Endothelial cell of umbilical vein (primary cell): ENCODE measurements around the gene IL1RL2. TPM values are rescaled to one million over a fixed set of nuclear protein-coding genes. Genes with fewer than 3 reads are reported as not detected.

ENCODE experiments used
- BruUV-seq: library from RNA; stranded (reverse); fragments of 400-500 nt; replicated peaks from 2 replicates; lab custom pipeline; 2021; lab: Mats Ljungman, UMichigan
- CTCF ChIA-PET: fragments of 300-600, 350-600 bp; sonication (Branson Sonifier 250); formaldehyde crosslinking; loops from one replicate; lab custom pipeline; 2021; ENCODE audit warnings: antibody characterized with exemption, inconsistent platforms; lab: Charles Lee
- POLR2A ChIA-PET: fragments of 300-600, 350-600 bp; sonication (Branson Sonifier 250); formaldehyde crosslinking; loops from one replicate; lab custom pipeline; 2021; ENCODE audit warnings: antibody characterized with exemption, inconsistent platforms; lab: Charles Lee
- DNase-seq: peaks from one replicate; pipeline ENCODE4 v3.0.0-alpha.2; 2011; ENCODE audit warnings: low read depth, low spot score
- FAIRE-seq: peaks from 2 replicates; lab custom pipeline; 2011; peaks lifted over from hg19 to GRCh38; lab: Jason Lieb, UNC
- H2AFZ ChIP-seq: 2 replicates; pipeline ENCODE4 v1.6.0; 2012; ENCODE audit warnings: low read depth, low read length, control low read depth, inconsistent platforms
- H3K27ac ChIP-seq: 2 replicates; pipeline ENCODE4 v1.5.1; 2011; ENCODE audit warnings: low read depth, mild to moderate bottlenecking, control low read depth, low read length, moderate library complexity; ENCODE audit not compliant: insufficient read depth
- H3K27me3 ChIP-seq, 2 experiments: 2 replicates each; pipeline versions ENCODE4 v1.6.0 to v1.6.1; 2011; ENCODE audit warnings: low read length in 2 of 2, mixed read lengths in 1 of 2; ENCODE audit not compliant: control insufficient read depth in 2 of 2, insufficient read depth in 2 of 2
- H3K36me3 ChIP-seq, 2 experiments: 2 replicates in 1 of 2; 3 replicates in 1 of 2; pipeline ENCODE4 v1.5.1; 2011; ENCODE audit warnings: low read length in 2 of 2, mild to moderate bottlenecking in 1 of 2, moderate library complexity in 1 of 2; ENCODE audit not compliant: control insufficient read depth in 2 of 2, insufficient read depth in 2 of 2; ENCODE audit errors: extremely low read depth in 1 of 2
- H3K4me1 ChIP-seq: 3 replicates; pipeline ENCODE4 v1.5.1; 2011; ENCODE audit warnings: mild to moderate bottlenecking, low read length; ENCODE audit not compliant: control insufficient read depth, insufficient read depth; ENCODE audit errors: extremely low read depth
- H3K4me2 ChIP-seq: 2 replicates; pipeline ENCODE4 v1.6.1; 2011; ENCODE audit warnings: low read length, control low read depth, mixed read lengths; ENCODE audit not compliant: insufficient read depth
- H3K4me3 ChIP-seq, 3 experiments: fragments of 200-600 bp in 1 of 3; sonication (generic), shearing (Covaris generic) in 1 of 3; replicated peaks in 1 of 3; 2 replicates each; pipeline ENCODE4 v1.5.1; 2011 to 2016; ENCODE audit warnings: control low read depth in 3 of 3, low read length in 3 of 3, mild to moderate bottlenecking in 2 of 3, inconsistent platforms in 1 of 3, low read depth in 1 of 3, moderate library complexity in 1 of 3; ENCODE audit not compliant: insufficient read depth in 1 of 3
- H3K79me2 ChIP-seq: 2 replicates; pipeline ENCODE4 v1.6.0; 2012; ENCODE audit warnings: low read length, inconsistent platforms; ENCODE audit not compliant: control insufficient read depth, insufficient read depth
- H3K9ac ChIP-seq: replicated peaks from 2 replicates; pipeline ENCODE3; 2011; ENCODE audit warnings: low read length, control low read depth; ENCODE audit not compliant: insufficient read depth; ENCODE audit errors: extremely low read depth
- H3K9me1 ChIP-seq: replicated peaks from 3 replicates; pipeline ENCODE4 v1.6.0; 2011; ENCODE audit warnings: mild to moderate bottlenecking, low read length; ENCODE audit not compliant: control insufficient read depth, insufficient read depth; ENCODE audit errors: extremely low read depth
- H3K9me3 ChIP-seq: replicated peaks from 2 replicates; pipeline ENCODE4 v1.5.1; 2012; ENCODE audit warnings: low read length, inconsistent platforms; ENCODE audit not compliant: control insufficient read depth, insufficient read depth
- H4K20me1 ChIP-seq: replicated peaks from 2 replicates; pipeline ENCODE3; 2011; ENCODE audit warnings: mild to moderate bottlenecking, low read length; ENCODE audit not compliant: control insufficient read depth, insufficient read depth; ENCODE audit errors: extremely low read depth
- CTCF ChIP-seq, 2 donors: IDR thresholded peaks; 1 replicate in 1 of 2; 2 replicates in 1 of 2; pipeline ENCODE4 v1.5.1; 2011; ENCODE audit warnings: low read length in 2 of 2, mild to moderate bottlenecking in 2 of 2, moderate library complexity in 2 of 2, control low read depth in 1 of 2, inconsistent platforms in 1 of 2, low read depth in 1 of 2; ENCODE audit not compliant: insufficient read depth in 1 of 2; ENCODE audit errors: extremely low read depth in 1 of 2
- EZH2 ChIP-seq: IDR thresholded peaks from 2 replicates; pipeline ENCODE4 v1.6.1; 2012; ENCODE audit warnings: borderline replicate concordance, low read depth, mild to moderate bottlenecking, moderate library complexity, low read length, inconsistent platforms; ENCODE audit not compliant: severe bottlenecking
- FOS ChIP-seq: IDR thresholded peaks from 2 replicates; pipeline ENCODE4 v1.6.1; 2011; ENCODE audit warnings: mild to moderate bottlenecking, low read length, moderate library complexity, borderline replicate concordance; ENCODE audit not compliant: insufficient read depth
- GATA2 ChIP-seq: IDR thresholded peaks from 2 replicates; pipeline ENCODE4 v1.7.0; 2011; ENCODE audit warnings: low read depth, mild to moderate bottlenecking, moderate library complexity, mixed read lengths, low read length; ENCODE audit not compliant: insufficient read length, insufficient read depth
- JUN ChIP-seq: IDR thresholded peaks from 2 replicates; pipeline ENCODE4 v1.6.1; 2011; ENCODE audit warnings: borderline replicate concordance, low read depth; ENCODE audit not compliant: insufficient read length, insufficient read depth
- MAX ChIP-seq: IDR thresholded peaks from 2 replicates; pipeline ENCODE4 v1.6.1; 2011; ENCODE audit not compliant: insufficient read depth, insufficient read length
- MYC ChIP-seq: IDR thresholded peaks from one replicate; pipeline ENCODE4 v1.6.1; 2011; ENCODE audit warnings: mild to moderate bottlenecking, low read depth, low read length
- POLR2A ChIP-seq: IDR thresholded peaks from 2 replicates; pipeline ENCODE4 v1.6.1; 2012; ENCODE audit warnings: low read depth, mild to moderate bottlenecking, control low read depth, low read length
- POLR2AphosphoS5 ChIP-seq: IDR thresholded peaks from 2 replicates; pipeline ENCODE4 v1.6.1; 2012; ENCODE audit warnings: low read depth, mild to moderate bottlenecking, control low read depth, low read length, moderate library complexity; ENCODE audit not compliant: insufficient read depth
- dilution Hi-C: fragments of 300-500 bp; cut with MboI; formaldehyde crosslinking; loops from one replicate; pipeline ENCODE4 v1.15.0; 2019; ENCODE audit warnings: low sequenced_read_pairs; ENCODE audit not compliant: extremely low pct_ligation_motif_present
- intact Hi-C: fragments of 100-400 bp; cut with micrococcal nuclease; formaldehyde crosslinking; loops from one replicate; pipeline ENCODE4 v1.10.0; 2022
- polyA plus RNA-seq, 4 experiments: library from polyadenylated mRNA; depleted of rRNA in 3 of 4; stranded (reverse) in 3 of 4; unstranded in 1 of 4; fragments of >200 nt; gene quantifications; 2 replicates each; pipeline versions ENCODE4 v1.2.1 to v1.2.3, GENCODE V29; 2011 to 2012; ENCODE audit warnings: missing spikeins in 1 of 4
- total RNA-seq: library from RNA; stranded (reverse); gene quantifications from 2 replicates; pipeline ENCODE4 v1.2.3, GENCODE V29; 2021

The IL1RL2 gene
- total and polyA plus RNA-seq, 2 donors (not counting 3 experiments of a cell fraction or from before 2014, with no cell fraction given), result 0.11 TPM; not detected in 1

- Histone ChIP-seq H3K9me3 (no peaks in the 10 kb centered on the region), H3K79me2 (no peaks in the 10 kb centered on the region), H3K4me1 (peaks cover 7% of the 10 kb centered on the region), H3K36me3 (no peaks in the 10 kb centered on the region), H3K9me1 (no peaks in the 10 kb centered on the region), H3K4me3 (no peak overlapping the region), H3K4me2 (no peak overlapping the region), H2AFZ (no peak overlapping the region), H3K27me3 (peaks cover 0 to 2% of the 10 kb centered on the region in 2 experiments), H3K9ac (no peak overlapping the region), H4K20me1 (no peaks in the 10 kb centered on the region), H3K27ac (no peak overlapping the region)
- ChIA-PET CTCF (interaction anchor here (1.1 to 1.4 kb wide), 3 partner anchors 9 to 37 kb away, joined by 3 to 4 read pairs (median 3); no protein-coding TSS in a partner anchor), POLR2A (no interaction called here)
- no peak for DNase-seq
- no peak for TF ChIP-seq MYC
- no peak for TF ChIP-seq MAX
- no peak for TF ChIP-seq EZH2
- no peak for TF ChIP-seq CTCF (IDR thresholded peaks at IDR 0.05; ENCODE audit: extremely low read depth in 1 of 2, insufficient read depth in 1 of 2, low read depth in 1 of 2, low read length in 2 of 2)
- no peak for TF ChIP-seq GATA2
- TF ChIP-seq POLR2AphosphoS5, result no peak
- no peak for TF ChIP-seq POLR2A
- no peak for TF ChIP-seq FOS
- TF ChIP-seq JUN, result no peak
- dilution Hi-C loops (no loop called here), intact Hi-C loops (no loop called here)
- BruUV-seq, result no TSS peak
- FAIRE-seq, result no peak
Observed at GRCh38 chr2:102277202-102277700, 90.4 kb downstream of the IL1RL2 start.
